ENCODE results near the gene BDKRB1.

GRCh38 chr14:96238676-96239265, 17.2 kb upstream of the BDKRB1 start:
- TF ChIP-seq, protein P1, sequence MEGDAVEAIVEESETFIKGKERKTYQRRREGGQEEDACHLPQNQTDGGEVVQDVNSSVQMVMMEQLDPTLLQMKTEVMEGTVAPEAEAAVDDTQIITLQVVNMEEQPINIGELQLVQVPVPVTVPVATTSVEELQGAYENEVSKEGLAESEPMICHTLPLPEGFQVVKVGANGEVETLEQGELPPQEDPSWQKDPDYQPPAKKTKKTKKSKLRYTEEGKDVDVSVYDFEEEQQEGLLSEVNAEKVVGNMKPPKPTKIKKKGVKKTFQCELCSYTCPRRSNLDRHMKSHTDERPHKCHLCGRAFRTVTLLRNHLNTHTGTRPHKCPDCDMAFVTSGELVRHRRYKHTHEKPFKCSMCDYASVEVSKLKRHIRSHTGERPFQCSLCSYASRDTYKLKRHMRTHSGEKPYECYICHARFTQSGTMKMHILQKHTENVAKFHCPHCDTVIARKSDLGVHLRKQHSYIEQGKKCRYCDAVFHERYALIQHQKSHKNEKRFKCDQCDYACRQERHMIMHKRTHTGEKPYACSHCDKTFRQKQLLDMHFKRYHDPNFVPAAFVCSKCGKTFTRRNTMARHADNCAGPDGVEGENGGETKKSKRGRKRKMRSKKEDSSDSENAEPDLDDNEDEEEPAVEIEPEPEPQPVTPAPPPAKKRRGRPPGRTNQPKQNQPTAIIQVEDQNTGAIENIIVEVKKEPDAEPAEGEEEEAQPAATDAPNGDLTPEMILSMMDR (conservative IDR thresholded peaks at IDR 0.05), result no peak
- TF ChIP-seq ZFX (IDR thresholded peaks at IDR 0.05), result no peak
